H9 (cell line): ENCODE results near the gene NT5DC1. TPM values are rescaled to one million over a fixed set of nuclear protein-coding genes. Genes with fewer than 3 reads are reported as not detected.

Experiments used
- DNase-seq: peaks from one replicate; pipeline ENCODE4 v3.0.0-alpha.2; 2017
- H2AFZ ChIP-seq: one replicate; pipeline ENCODE4 v1.6.1; 2013; ENCODE audit warnings: mild to moderate bottlenecking, low read length, control low read depth, moderate library complexity
- H2AK5ac ChIP-seq: 2 replicates; pipeline ENCODE4 v1.6.1; 2013; ENCODE audit warnings: low read length, control low read depth, mixed read lengths; ENCODE audit not compliant: insufficient read length
- H2BK120ac ChIP-seq: one replicate; pipeline ENCODE4 v1.6.1; 2013; ENCODE audit warnings: low read depth, mild to moderate bottlenecking, low read length, control low read depth, inconsistent platforms; ENCODE audit not compliant: poor library complexity, severe bottlenecking
- H2BK12ac ChIP-seq: 2 replicates; pipeline ENCODE4 v1.6.1; 2013; ENCODE audit warnings: low read length, control low read depth, mixed read lengths, low read depth; ENCODE audit not compliant: insufficient read length
- H2BK15ac ChIP-seq: 2 replicates; pipeline ENCODE4 v1.6.1; 2013; ENCODE audit warnings: low read depth, low read length, control low read depth
- H2BK20ac ChIP-seq: one replicate; pipeline ENCODE4 v1.6.1; 2013; ENCODE audit warnings: low read depth, mild to moderate bottlenecking, low read length, control low read depth, inconsistent platforms; ENCODE audit not compliant: poor library complexity, severe bottlenecking
- H2BK5ac ChIP-seq: 2 replicates; pipeline ENCODE4 v1.6.1; 2013; ENCODE audit warnings: low read length, control low read depth, mixed read lengths; ENCODE audit not compliant: insufficient read length
- H3K14ac ChIP-seq: 2 replicates; pipeline ENCODE4 v1.6.1; 2013; ENCODE audit warnings: low read length, control low read depth; ENCODE audit not compliant: insufficient read depth
- H3K18ac ChIP-seq: 2 replicates; pipeline ENCODE4 v1.6.1; 2013; ENCODE audit warnings: low read depth, mild to moderate bottlenecking, mixed read lengths, low read length, control low read depth; ENCODE audit not compliant: insufficient read length
- H3K23ac ChIP-seq: 2 replicates; pipeline ENCODE4 v1.6.1; 2013; ENCODE audit warnings: low read length, control low read depth, mixed read lengths, low read depth; ENCODE audit not compliant: insufficient read length
- H3K23me2 ChIP-seq: 2 replicates; pipeline ENCODE4 v1.6.1; 2013; ENCODE audit warnings: low read depth, mild to moderate bottlenecking, mixed read lengths, low read length, control low read depth; ENCODE audit not compliant: insufficient read length, poor library complexity, severe bottlenecking
- H3K27ac ChIP-seq: 2 replicates; pipeline ENCODE4 v1.5.1; 2013; ENCODE audit warnings: low read length, control low read depth, mixed read lengths, low read depth; ENCODE audit not compliant: insufficient read length
- H3K27me3 ChIP-seq: 2 replicates; pipeline ENCODE4 v1.6.1; 2013; ENCODE audit warnings: low read length, control low read depth, inconsistent platforms; ENCODE audit not compliant: insufficient read depth
- H3K4ac ChIP-seq: 2 replicates; pipeline ENCODE4 v1.6.1; 2013; ENCODE audit warnings: low read depth, mild to moderate bottlenecking, control low read depth, inconsistent platforms, low read length, moderate library complexity
- H3K4me1 ChIP-seq: 2 replicates; pipeline ENCODE4 v1.6.1; 2013; ENCODE audit warnings: low read length, control low read depth, inconsistent platforms; ENCODE audit not compliant: insufficient read depth
- H3K4me2 ChIP-seq: 2 replicates; pipeline ENCODE4 v1.6.1; 2013; ENCODE audit warnings: low read length, control low read depth, mixed read lengths; ENCODE audit not compliant: insufficient read length, insufficient read depth
- H3K56ac ChIP-seq: 2 replicates; pipeline ENCODE4 v1.6.1; 2013; ENCODE audit warnings: low read depth, mild to moderate bottlenecking, mixed read lengths, low read length, control low read depth; ENCODE audit not compliant: insufficient read length
- H3K79me1 ChIP-seq: 2 replicates; pipeline ENCODE4 v1.6.1; 2013; ENCODE audit warnings: low read depth, mild to moderate bottlenecking, moderate library complexity, low read length, control low read depth, inconsistent platforms; ENCODE audit not compliant: insufficient read depth, poor library complexity, severe bottlenecking
- H3K79me2 ChIP-seq: 2 replicates; pipeline ENCODE4 v1.6.1; 2013; ENCODE audit warnings: low read length, control low read depth, inconsistent platforms; ENCODE audit not compliant: insufficient read depth
- H3K9ac ChIP-seq: 2 replicates; pipeline ENCODE4 v1.6.1; 2013; ENCODE audit warnings: low read length, control low read depth, mixed read lengths; ENCODE audit not compliant: insufficient read length; ENCODE audit errors: extremely low read depth
- H3K9me3 ChIP-seq: one replicate; pipeline ENCODE4 v1.6.1; 2013; ENCODE audit warnings: low read depth, low read length, inconsistent platforms; ENCODE audit not compliant: control insufficient read depth
- H3T11ph ChIP-seq: one replicate; pipeline ENCODE4 v1.6.1; 2013; ENCODE audit warnings: mild to moderate bottlenecking, low read length, control low read depth, inconsistent platforms
- H4K20me1 ChIP-seq: one replicate; pipeline ENCODE4 v1.6.1; 2013; ENCODE audit not compliant: control insufficient read depth, insufficient read length, insufficient read depth
- H4K5ac ChIP-seq: 2 replicates; pipeline ENCODE4 v1.6.1; 2013; ENCODE audit warnings: low read depth, mild to moderate bottlenecking, mixed read lengths, low read length, control low read depth; ENCODE audit not compliant: insufficient read length
- H4K8ac ChIP-seq: replicated peaks from 2 replicates; pipeline ENCODE4 v1.6.1; 2013; ENCODE audit warnings: low read length, control low read depth, mixed read lengths, low read depth; ENCODE audit not compliant: insufficient read length
- H4K91ac ChIP-seq: 2 replicates; pipeline ENCODE4 v1.6.1; 2013; ENCODE audit warnings: low read depth, mild to moderate bottlenecking, moderate library complexity, mixed read lengths, low read length, control low read depth; ENCODE audit not compliant: insufficient read length
- H3K27ac Mint-ChIP-seq, 3 experiments: 2 replicates in 2 of 3; 3 replicates in 1 of 3; pipeline ENCODE4 v1.8.0; 2020 to 2021; ENCODE audit warnings: mixed read lengths in 3 of 3, mild to moderate bottlenecking in 1 of 3, moderate library complexity in 1 of 3
- H3K27me3 Mint-ChIP-seq: 2 replicates; pipeline ENCODE4 v1.8.0; 2021; ENCODE audit warnings: low read depth, mild to moderate bottlenecking, moderate library complexity, mixed read lengths
- H3K36me3 Mint-ChIP-seq, 3 experiments: 2 replicates in 2 of 3; 3 replicates in 1 of 3; pipeline ENCODE4 v1.8.0; 2020 to 2021; ENCODE audit warnings: low read depth in 3 of 3, mixed read lengths in 3 of 3; ENCODE audit not compliant: insufficient read depth in 1 of 3
- H3K4me1 Mint-ChIP-seq, 2 experiments: 2 replicates each; pipeline ENCODE4 v1.8.0; 2020; ENCODE audit warnings: mixed read lengths in 2 of 2
- H3K4me3 Mint-ChIP-seq, 2 experiments: 2 replicates in 1 of 2; 3 replicates in 1 of 2; pipeline ENCODE4 v1.8.0; 2020 to 2021; ENCODE audit warnings: mild to moderate bottlenecking in 2 of 2, mixed read lengths in 2 of 2, moderate library complexity in 1 of 2
- H3K9me3 Mint-ChIP-seq, 2 experiments: 2 replicates in 1 of 2; 3 replicates in 1 of 2; pipeline ENCODE4 v1.8.0; 2020; ENCODE audit warnings: mild to moderate bottlenecking in 2 of 2, mixed read lengths in 2 of 2, moderate library complexity in 1 of 2
- CTCF ChIP-seq: fragments of 200-600 bp; sonication (generic); conservative IDR thresholded peaks from 3 replicates; pipeline ENCODE4 v1.8.0; 2021; ENCODE audit warnings: antibody characterized with exemption, mild to moderate bottlenecking
- WGBS: extraction: QIAGEN DNeasy Blood & Tissue Kit; methylation state at CpG from one replicate; pipeline ENCODE4 v1.1.7; 2013; ENCODE audit warnings: missing lambda C conversion rate, low lambda C conversion rate, mixed read lengths; ENCODE audit not compliant: insufficient read length; ENCODE audit errors: extremely low coverage; 5-methylcytosine and 5-hydroxymethylcytosine counted together
- total RNA-seq: library from RNA; stranded (reverse); gene quantifications from 2 replicates; pipeline ENCODE4 v1.2.1, GENCODE V29; 2021

NT5DC1 gene
- total RNA-seq, 1 experiment from 2014 or later, result 64.9 TPM

- no CpG with 5 or more reads among the region's 3 CpGs for WGBS
- Histone ChIP-seq H3K14ac (no peak overlapping the region), H2AK5ac (no peak overlapping the region), H3K56ac (no peak overlapping the region), H4K8ac (no peak overlapping the region), H3K27ac (no peak overlapping the region), H3K79me1 (no peaks in the 10 kb centered on the region), H4K20me1 (no peaks in the 10 kb centered on the region), H2BK12ac (no peak overlapping the region), H3K23ac (no peak overlapping the region), H4K91ac (no peak overlapping the region), H2BK120ac (no peak overlapping the region), H2AFZ (no peak overlapping the region), H2BK5ac (no peak overlapping the region), H3K79me2 (no peaks in the 10 kb centered on the region), H3K4me2 (no peak overlapping the region), H3T11ph (no peak overlapping the region), H3K9ac (no peak overlapping the region), H3K9me3 (no peaks in the 10 kb centered on the region), H2BK20ac (no peak overlapping the region), H3K18ac (no peak overlapping the region), H3K4me1 (no peaks in the 10 kb centered on the region), H2BK15ac (no peak overlapping the region), H3K4ac (no peak overlapping the region), H4K5ac (no peak overlapping the region), H3K23me2 (no peaks in the 10 kb centered on the region), H3K27me3 (no peaks in the 10 kb centered on the region)
- Mint-ChIP-seq H3K4me3 (no peak overlapping the region), H3K4me1 (no peaks in the 10 kb centered on the region), H3K27ac (no peak overlapping the region), H3K27me3 (no peaks in the 10 kb centered on the region), H3K9me3 (no peaks in the 10 kb centered on the region), H3K36me3 (no peaks in the 10 kb centered on the region)
- DNase-seq, result no peak
- TF ChIP-seq CTCF, result no peak
Measured at GRCh38 chr6:116210750-116211425, 110.2 kb downstream of the NT5DC1 start.
